Activated CD4-positive, CD25-positive, alpha-beta regulatory T cell (primary cell): Measurements from ENCODE around the gene TRAP1.
"Not testable (repeated sequence)": the region's sequence is repeated elsewhere in the genome, so short reads cannot be mapped to it uniquely, and the experiment has no call there.

Experiments used
- DNase-seq, 4 experiments: peaks; one replicate each; lab custom pipeline; 2025; lab: John Stamatoyannopoulos, UW

TRAP1 gene

DNA sequence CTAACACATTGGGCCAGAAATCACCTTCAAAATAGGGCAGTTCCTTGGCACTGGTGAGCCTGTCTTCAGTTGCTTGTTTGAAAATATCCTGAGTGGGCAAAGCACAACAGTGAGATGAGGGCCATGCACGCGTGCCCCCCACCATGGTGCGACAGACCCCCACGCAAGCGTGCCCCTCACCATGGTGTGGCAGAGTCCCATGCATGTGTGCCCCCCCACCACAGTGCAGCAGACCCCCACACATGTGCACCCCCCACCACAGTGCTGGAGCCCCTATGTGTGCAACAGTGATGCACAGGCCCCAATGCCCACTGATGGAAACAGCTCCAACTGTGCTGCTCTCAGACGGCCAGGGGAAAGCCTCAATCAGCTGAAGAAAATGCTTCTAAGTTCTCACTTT, 18.8 kb upstream of the TRAP1 start:
- DNase-seq: no peak

DNA sequence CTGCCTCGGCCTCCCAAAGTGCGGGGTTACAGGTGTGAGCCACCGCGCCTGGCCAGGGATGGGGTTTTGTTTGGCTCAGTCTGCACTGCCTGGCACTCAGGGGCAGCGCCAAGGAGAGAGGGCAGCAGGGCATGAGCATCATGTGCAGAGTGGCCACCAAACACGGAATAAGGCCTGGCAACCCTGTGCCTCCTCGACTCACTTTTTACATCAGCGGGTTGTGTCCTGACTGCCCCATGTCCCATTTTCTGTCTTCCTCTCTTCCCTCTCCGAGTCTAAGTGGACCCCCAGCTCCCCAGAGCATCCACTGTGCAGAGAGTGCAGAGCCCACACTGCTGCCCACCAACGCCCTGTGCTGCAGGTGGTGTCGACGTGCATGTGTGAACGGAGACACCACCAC, 18.2 kb upstream of the TRAP1 start:
- no peak for DNase-seq

DNA sequence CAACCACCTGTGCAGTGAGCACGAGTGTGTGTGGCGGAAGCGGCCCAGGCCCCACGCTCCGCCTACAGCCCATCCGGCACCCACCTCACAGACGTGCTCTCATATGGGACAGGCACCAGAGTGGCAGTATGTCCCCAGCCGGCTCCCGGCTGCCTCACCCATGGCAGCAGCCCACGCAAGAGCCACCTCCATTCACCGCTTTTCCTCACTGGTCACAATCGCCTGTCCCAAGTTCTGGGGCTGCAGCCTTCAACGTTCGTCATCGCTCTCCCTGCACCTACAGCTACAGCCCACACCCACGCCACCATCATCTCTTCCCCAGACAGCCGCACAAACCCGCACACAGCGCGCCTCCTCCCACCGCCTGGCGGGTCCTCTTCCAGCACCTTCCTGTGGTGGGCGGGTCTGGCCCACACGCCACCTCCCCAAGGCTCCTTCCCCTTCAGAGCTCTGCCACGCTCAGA, 17.5 kb upstream of the TRAP1 start:
- no peak for DNase-seq

DNA sequence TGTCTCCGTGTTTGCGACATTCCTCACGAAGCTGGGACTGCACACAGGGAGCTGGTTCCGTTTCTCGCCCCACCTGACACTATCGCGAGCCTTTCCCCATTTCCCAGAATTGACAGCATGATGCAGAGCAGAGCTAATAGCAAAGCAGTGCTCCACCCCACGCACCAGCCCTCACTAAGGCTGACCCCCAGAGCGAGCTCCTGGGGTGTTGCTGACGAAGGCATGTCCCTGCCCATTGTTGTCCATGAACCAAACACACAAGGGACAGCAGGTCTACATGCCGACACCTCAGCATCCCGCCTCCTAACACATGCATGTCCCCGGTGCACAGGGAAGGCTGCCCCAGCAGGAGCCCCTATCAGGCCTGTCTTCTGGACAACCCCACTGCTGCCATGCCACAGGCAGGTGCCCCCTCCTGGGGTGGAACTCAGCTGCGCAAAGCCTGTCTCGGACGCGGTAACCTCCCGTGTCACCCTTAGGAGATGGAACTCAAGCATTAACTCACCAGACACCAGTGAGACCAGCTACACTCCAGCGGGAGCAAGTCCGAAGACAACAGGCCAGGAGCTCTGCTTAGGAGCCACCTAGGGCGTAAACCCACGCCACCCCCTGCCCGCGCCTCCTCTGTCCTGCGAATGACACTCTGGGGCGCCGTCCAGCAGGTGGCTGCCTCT, 16.9 kb upstream of the TRAP1 start:
- DNase-seq: no peak

DNA sequence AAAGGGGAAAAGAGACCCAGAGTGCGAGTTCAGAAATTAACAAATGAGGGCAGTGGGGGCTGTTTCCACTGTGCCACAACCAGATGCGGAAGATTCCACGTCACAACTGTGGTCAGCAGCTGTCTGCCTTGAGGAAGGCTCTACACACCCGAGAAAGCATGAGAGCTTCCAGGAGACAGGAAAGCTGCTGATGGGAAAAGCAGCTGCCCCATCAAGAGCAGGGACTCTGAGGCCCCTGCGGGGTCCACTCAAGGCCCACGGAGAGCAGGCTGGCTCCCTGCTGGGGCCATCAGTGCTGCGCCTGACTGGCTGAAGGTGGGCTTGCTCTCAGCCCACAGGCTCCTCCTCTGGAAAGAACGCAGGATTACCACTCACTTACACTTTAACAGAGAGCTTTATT, 14.8 kb upstream of the TRAP1 start:
- DNase-seq: no peak

DNA sequence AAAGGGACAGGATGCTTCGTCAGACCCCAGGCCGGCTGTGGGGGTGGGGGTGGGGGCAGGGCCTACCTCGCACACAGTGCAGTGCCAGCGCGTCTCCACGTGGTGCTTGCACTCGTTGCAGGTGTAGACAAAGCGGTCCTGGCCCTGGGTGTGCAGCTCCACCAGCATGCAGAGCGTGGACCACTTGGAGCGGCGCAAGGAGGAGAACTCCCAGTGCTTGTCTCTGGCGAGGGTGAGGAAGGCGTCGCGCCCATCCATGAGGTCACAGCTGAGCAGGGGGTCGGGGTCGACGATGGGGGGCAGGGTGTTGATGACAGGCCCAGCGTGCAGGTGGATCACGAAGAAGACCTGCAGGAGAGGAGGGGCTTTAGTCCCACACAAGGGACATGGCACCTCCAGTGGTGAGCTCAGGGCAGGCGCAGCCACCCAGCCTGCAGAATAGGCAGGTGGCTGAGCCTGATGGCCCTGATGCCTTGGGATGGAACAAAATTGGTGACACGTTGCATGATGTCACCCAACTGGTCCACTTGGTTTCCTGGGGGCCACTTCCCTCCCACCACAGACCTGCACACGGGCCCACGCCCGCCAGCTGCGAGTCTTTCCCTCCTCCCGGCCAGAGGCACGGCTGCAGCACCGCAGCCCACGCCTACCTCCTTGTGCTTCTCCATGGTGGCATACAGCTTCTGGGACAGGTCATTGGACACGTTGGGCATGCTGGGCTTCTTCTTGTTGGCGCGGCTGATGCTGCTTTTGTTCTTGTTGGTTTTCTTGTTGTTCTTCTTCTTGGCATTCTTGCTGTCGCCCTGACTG, 14.0 kb upstream of the TRAP1 start:
- no peak for DNase-seq

DNA sequence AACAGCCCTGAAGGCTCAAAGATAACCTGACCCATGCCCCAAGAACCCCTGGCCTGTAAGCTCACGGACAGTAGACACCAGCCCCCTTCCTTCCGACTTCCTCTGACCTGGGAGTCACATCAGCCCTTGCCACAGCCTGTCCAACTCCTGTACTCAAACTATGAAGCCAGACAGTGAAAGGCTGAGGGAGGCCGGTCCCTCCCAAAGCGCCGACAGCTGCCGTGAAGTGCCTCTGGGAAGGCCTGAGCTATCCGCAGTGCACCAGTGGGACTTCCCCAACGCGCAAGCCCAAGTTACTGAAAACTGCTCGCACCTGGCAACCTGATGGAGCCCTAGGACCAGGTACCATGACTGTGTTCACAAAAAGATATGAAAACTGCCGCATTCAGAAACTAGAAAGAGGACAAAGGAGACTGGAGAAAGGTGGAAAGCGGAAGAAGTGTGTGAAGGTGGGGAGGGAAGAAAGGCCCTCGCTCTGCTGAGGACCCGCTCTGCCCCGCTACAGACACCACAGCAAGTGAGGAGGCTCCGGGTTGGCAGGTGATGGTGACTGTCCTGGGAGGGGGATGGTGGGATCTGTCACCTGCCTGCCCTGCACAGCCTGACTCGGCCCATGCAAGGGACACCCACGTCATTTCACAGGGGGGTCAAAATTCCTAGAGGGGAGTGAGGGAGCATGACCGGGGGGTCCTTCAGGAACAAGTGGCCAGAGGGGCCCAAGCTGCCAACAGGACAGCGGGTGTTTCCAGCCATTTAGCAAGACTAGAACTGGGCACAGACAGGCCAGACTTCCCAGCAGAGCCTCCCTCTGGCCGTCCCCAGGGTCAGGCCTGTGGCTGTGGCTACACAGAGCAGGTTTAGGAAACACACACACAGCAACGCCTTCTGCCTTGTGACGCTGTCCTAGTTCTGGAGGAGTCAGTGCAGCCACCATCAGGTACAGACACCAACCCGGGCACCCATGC, 13.1 kb upstream of the TRAP1 start:
- no peak for DNase-seq

DNA sequence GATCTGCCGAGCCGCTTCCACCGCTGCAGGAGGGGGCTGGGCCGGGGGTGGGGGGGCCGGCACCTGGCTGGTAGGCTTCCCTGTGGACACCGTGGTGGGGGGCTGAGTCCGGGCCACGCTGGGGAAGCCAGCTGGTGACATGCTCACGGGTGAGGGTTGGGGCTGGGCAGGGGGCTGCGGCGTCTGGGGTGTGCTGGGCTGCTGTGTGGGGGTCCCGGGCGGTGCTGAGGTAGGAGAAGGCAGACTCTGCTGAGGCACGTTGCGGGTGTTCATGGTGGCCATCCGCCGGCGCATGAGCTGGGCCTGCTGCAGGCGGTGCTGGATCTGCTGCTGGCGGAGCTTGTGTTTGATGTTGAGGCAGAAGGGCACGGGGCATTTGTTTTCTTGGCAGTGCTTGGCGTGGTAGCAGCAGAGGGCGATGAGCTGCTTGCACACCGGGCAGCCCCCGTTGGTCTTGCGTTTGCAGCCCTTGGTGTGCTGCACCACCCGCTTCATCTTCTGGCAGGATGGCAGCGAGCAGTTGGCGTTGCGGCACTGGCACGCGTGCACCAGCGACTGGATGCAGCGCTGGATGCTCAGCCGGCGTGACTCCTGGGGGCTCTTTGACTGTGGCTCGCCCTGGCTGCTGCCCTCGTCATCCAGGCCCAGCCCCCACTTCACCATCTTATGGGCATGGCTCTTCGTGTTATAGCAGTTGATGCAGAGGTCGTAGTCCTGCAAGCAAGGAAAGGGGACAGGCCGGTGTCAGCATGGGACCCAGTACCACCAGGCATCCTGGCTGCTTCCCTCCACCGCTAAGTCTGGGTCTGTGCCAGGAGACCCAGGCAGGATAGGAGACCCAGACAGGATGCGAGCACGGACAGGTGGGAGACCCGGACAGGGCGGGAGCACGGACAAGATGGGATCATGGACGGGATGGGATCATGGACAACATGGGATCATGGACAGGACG, 12.1 kb upstream of the TRAP1 start:
- no peak for DNase-seq

DNA sequence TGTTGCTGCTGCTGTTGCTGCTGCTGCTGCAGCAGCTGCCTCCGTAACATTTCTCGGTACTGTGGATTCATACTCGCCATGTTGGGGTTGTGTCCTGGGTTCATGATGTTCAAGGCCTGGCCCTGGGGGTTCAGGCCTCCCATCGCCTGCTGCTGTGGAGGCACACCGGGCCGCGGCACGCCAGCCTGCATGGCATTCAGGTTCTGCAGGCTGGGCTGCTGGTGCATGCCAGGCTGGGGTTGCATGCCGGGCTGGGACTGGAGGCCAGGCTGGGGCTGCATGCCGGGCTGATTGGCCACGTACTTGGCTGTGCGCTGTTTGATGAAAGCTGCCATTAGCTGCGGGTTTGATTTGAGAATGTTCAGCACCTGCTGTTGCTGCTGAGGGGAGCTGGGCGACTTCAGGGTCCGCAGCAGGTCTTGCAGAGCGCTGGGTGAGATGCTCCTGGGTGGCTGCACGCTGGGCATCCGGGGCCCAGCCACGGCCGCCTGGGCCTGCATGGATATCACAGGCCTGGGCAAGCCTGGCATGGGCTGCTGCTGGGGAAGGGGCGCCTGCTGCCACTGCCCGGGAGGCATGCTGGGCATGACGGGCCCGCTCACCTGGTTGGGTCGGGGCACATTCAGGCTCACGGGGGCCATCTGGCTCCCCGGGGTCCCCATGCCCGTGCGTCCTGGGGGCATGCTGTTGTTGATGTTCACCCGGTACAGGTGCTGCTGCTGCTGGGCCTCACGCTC, 11.3 kb upstream of the TRAP1 start:
- no peak for DNase-seq

DNA sequence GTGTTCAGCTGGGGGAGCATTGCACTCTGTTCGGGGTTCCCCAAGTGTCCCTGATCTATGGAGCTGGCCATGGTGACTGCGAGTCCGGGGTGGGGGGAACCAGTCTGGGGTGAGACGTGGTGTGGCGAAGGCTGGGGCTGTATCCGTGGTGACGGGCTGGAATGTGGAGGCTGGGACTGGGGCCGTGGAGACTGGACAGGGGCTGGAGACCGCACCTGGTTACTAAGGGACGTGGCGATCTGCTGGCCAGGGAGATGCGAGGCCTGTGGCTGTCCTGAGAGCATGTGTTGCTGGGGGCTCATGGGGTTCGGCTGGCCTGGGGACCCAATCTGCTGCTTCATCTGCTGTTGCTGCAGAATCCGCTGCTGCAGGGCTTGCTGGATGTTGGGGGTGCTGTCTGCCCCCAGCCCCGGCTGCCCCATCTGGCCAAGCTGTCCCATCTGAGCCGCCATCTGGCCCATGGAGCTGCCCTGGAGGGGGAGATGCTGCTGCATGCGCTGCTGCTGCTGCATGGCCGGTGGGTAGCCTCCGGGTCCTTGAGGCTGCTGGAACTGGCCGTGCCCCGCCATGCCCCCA, 10.6 kb upstream of the TRAP1 start:
- DNase-seq: no peak

DNA sequence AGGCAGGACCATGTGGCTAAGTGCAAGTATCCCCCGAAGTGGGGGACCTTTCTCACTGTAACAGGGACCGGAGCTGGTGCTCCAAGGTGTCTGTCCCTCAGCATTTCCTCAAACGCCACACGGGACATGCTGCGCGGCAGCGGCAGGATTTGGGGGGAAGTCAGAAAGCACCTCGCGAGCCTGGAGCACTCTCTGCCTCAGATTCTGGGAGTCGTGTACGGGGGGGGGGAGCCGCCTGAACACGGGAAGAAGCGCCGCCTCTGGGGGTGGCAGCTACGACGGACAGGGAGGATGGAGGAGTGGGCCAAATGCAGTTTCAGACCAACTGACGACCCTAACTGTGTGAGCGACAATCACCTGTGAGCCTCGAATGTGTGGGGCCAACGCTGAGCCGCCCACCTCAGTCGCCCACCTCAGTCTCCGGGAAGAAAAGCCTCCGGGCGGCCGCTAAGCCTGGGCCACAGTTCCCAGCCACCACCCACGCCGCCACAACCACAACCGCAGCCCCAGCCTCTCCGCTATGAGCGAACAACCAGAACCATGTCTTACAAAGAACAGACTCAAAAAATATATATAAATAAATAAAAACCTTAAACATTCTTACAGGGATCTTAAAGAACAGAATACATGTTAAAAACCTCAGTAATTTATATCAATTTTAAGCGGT, 8.8 kb upstream of the TRAP1 start:
- DNase-seq: no peak

DNA sequence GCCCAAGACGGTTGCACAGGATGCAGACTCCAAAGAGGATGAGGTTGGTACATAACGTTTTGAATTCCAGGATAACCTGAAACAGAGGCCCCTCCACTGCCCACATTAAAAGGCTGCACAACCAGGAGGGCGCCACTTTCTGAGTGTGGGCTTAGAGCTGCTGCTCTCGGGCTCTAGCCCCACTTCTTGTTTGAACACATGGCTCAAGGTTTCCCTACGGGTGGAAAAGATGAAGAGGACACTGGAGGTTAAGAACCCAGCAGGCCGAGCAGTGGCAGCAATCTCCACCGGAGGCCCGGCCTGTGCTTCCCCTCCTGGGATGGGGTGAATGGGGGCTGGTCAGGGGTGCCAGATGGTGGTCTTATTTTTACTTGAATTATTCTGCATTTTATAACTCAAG, 8.0 kb upstream of the TRAP1 start:
- no peak for DNase-seq

DNA sequence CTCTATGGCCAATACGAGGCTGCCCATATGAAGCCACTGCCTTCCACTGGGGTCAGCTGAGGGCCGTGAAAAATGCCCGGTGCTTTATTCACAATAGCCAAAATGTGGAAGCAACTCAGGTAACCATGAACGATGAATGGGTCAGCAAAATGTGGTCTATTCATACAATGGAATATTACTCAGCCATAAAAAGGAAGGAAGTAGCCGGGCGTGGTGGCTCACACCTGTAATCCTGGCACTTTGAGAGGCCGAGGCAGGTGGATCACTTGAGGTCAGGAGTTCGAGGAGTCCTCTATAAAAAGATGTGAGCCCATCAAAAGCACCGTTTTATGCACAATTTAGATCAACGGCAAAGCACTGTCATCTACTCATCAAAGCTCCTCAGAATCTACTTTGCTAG, 5.2 kb upstream of the TRAP1 start:
- DNase-seq: no peak

DNA sequence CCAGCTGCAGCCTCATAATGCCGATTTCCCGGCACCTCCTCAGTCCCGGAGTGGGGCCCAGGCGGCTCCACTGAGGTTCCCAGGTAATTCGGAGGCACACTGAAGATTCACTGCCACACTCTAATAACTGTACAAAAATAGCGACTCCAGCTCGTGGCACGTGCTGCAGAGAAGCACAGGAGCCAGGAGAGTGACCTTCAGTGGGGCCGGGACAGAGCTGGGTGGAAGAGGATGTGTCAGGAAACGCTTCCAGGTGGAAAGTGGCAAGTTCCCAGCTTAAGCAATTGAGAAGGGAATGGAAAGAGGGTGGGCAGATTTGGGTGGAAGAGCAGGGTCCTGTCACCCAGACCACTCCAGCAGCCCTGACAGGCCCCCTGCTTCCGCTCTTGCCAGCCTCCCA, 3.1 kb upstream of the TRAP1 start:
- no peak for DNase-seq

DNA sequence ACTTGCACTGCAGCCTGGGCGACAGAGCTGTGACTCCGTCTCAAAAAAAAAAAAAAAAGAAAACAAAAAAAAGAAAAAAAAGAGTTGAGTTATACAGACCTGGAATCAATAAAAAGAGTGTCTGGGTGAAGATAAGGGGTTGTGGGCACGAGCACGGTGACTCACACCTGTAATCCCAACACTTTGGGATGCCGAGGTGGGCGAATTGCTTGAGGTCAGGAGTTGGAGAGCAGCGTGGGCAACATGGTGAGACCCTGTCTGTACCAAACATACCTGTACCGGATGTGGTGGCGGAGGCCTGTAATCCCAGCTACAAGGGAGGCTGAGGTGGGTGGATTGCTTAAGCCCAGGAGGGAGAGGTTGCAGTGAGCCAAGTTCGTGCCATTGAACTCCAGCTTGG, 1.3 kb upstream of the TRAP1 start:
- DNase-seq: no peak

DNA sequence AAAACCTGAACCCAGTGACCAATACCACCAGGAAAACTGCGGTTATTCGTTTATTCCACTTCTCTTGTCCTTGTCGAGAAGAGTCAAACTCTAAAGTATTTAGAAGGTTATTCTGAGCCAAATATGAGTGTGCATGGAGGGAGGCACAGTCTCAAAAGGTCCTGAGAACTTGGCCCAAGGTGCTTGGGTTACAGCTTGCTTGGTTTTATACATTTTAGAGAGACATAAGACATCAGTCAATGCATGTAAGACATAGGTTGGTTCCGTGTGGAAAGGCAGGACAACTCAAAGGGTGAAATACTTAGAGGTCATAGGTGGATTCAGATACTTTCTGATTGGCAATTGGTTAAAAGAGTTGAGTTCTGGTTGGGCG, 681 bp upstream of the TRAP1 start:
- no peak for DNase-seq

DNA sequence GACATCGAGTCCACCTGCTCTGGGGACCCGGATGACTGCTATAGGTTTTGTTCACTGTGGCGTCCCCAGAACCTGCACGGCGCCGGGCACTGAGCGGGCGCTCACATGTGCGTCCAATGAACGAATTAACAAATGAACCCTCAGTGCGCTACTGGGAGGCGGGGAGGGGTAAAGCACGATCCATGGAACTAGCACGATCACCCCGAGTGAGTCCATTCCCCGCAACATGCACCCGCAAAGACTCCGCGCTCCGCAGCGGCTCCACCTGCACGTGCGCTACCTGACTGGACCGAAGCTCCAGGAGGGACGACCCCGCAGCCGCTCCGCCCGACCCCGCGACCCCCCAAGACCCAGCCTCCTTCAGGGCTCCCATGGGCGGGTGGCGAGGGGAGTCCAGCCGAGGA, 491 bp downstream of the TRAP1 start:
- DNase-seq: peak in 1 of 4 experiments; percentile 41

DNA sequence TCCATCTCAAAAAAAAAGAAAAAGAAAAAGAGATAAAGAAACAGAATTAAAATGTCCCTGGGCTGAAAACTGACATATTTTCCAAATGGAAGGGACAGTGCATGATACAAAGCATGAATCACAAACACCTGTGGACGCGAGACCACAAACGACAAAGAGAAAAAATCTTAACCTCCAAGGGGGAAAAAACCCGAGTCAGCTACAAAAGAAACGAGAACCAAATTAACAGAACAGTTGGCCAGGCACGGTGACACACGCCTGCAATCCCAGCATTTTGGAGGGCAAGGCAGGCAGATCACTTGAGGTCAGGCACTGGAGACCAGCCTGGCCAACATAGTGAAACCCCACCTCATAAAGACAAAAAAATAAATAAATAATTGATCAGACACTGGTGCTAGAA, 1.9 kb downstream of the TRAP1 start:
- DNase-seq: no peak

DNA sequence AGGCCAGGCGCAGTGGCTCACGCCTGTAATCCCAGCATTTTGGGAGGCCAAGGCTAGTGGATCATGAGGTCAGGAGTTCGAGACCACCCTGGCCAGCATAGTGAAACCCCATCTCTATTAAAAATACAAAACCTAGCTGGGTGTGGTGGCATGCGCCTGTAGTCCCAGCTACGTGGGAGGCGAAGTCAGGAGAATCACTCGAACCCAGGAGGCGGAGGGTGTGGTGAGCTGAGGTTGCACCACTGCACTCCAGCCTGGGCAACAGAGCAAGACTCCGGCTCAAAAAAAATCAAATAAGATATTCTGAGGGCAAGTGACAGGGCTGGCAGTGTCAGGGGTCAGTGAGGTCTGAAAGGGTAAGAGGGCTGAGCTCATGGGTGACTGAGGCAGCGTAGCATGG, 2.9 kb downstream of the TRAP1 start:
- DNase-seq: not testable (repeated sequence)
